PC-3 (cell line): ENCODE data around the gene DSN1.

ENCODE experiments used
- CTCF ChIP-seq: fragments of 300-600 bp; sonication (generic); conservative IDR thresholded peaks from 2 replicates; pipeline ENCODE4 v1.5.1; 2017; ENCODE audit warnings: antibody characterized with exemption, low read depth, mild to moderate bottlenecking, low read length
- EZH2 ChIP-seq: fragments of 300-600 bp; sonication (generic); IDR thresholded peaks from one replicate; pipeline ENCODE4 v1.6.1; 2017; ENCODE audit warnings: antibody characterized with exemption, mild to moderate bottlenecking, low read length; ENCODE audit not compliant: unreplicated experiment
- EZH2phosphoT487 ChIP-seq: fragments of 300-600 bp; sonication (generic); IDR thresholded peaks from 2 replicates; pipeline ENCODE4 v1.6.1; 2018; ENCODE audit warnings: mild to moderate bottlenecking, antibody characterized with exemption, low read length, borderline replicate concordance

DNA sequence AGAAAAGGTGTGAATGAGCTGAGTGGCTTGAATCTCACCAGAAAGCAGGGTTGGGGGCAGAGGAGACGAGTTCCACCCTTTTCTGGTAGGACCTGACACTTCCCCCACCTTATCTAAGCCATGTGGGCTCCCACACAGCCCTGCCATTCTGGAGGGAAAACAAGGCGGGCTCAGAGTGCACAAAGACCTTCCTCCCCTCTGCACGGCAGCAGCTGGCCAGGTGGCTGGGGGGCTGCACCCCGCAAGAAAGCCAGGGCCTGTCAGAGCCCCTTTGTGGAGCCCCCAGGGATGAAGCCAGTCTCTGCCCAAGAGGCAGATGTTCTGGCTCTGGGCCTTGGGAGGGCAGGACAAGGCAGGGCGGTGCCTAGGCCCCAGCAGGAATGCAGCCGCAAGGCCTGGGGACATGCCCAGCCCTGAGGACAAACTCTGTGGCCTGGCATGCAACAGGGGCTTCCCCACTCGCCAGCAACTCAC lies 48.4 kb upstream of the DSN1 start:
- TF ChIP-seq CTCF: no peak
- TF ChIP-seq EZH2: no peak
- TF ChIP-seq EZH2phosphoT487: no peak
